CD4-positive, alpha-beta T cell treated with Interferon alpha-2 for 1 hour (primary cell): ENCODE measurements around the gene TEX35.
"Not testable (repeated sequence)": the region's sequence is repeated elsewhere in the genome, so short reads cannot be mapped to it uniquely, and the experiment has no call there.

Experiments
- DNase-seq, 2 donors: peaks; one replicate each; pipeline ENCODE4 v3.0.0-alpha.2; 2020 to 2022

The TEX35 gene

GRCh38 chr1:178542554-178543289 lies 29.8 kb downstream of the TEX35 start:
- peak; percentile 87 to 88 for DNase-seq

GRCh38 chr1:178543290-178543607 lies 30.3 kb downstream of the TEX35 start:
- peak; percentile 7 to 12 for DNase-seq

- no peak for DNase-seq
Observed at GRCh38 chr1:178544531-178544930, 31.6 kb downstream of the TEX35 start.

GRCh38 chr1:178548108-178548507 lies 35.2 kb downstream of the TEX35 start:
- DNase-seq, result no peak

- DNase-seq, result no peak
Observed at GRCh38 chr1:178551307-178551706, 38.4 kb downstream of the TEX35 start.

- no peak for DNase-seq
Observed at GRCh38 chr1:178551940-178552339, 39.0 kb downstream of the TEX35 start.

- DNase-seq, result no peak
Observed at GRCh38 chr1:178552856-178553255, 39.9 kb downstream of the TEX35 start.

GRCh38 chr1:178554351-178554750 lies 41.4 kb downstream of the TEX35 start:
- DNase-seq, result not testable (repeated sequence)

GRCh38 chr1:178555613-178556012 lies 42.7 kb downstream of the TEX35 start:
- not testable (repeated sequence) for DNase-seq

GRCh38 chr1:178558816-178559215 lies 45.9 kb downstream of the TEX35 start:
- DNase-seq, result not testable (repeated sequence)

GRCh38 chr1:178560871-178561376 lies 48.0 kb downstream of the TEX35 start:
- no peak for DNase-seq

GRCh38 chr1:178563099-178563820 lies 50.4 kb downstream of the TEX35 start:
- DNase-seq, result no peak

- DNase-seq, result no peak
Observed at GRCh38 chr1:178564086-178564782, 51.3 kb downstream of the TEX35 start.

GRCh38 chr1:178564783-178565180 lies 51.9 kb downstream of the TEX35 start:
- DNase-seq, result no peak

- no peak for DNase-seq
Observed at GRCh38 chr1:178565586-178565985, 52.7 kb downstream of the TEX35 start.

GRCh38 chr1:178566187-178566586 lies 53.3 kb downstream of the TEX35 start:
- no peak for DNase-seq

- DNase-seq, result no peak
Observed at GRCh38 chr1:178571807-178572206, 58.9 kb downstream of the TEX35 start.
